GM18507 (cell line): ENCODE data around the gene PXMP4.

Source experiments
- DNase-seq: peaks from one replicate; pipeline ENCODE4 v3.0.0; 2011; ENCODE audit warnings: low read depth; ENCODE audit not compliant: insufficient read length; ENCODE audit errors: extremely low spot score
- FAIRE-seq: peaks from 2 replicates; lab custom pipeline; 2011; peaks lifted over from hg19 to GRCh38; lab: Jason Lieb, UNC

The PXMP4 gene

DNA sequence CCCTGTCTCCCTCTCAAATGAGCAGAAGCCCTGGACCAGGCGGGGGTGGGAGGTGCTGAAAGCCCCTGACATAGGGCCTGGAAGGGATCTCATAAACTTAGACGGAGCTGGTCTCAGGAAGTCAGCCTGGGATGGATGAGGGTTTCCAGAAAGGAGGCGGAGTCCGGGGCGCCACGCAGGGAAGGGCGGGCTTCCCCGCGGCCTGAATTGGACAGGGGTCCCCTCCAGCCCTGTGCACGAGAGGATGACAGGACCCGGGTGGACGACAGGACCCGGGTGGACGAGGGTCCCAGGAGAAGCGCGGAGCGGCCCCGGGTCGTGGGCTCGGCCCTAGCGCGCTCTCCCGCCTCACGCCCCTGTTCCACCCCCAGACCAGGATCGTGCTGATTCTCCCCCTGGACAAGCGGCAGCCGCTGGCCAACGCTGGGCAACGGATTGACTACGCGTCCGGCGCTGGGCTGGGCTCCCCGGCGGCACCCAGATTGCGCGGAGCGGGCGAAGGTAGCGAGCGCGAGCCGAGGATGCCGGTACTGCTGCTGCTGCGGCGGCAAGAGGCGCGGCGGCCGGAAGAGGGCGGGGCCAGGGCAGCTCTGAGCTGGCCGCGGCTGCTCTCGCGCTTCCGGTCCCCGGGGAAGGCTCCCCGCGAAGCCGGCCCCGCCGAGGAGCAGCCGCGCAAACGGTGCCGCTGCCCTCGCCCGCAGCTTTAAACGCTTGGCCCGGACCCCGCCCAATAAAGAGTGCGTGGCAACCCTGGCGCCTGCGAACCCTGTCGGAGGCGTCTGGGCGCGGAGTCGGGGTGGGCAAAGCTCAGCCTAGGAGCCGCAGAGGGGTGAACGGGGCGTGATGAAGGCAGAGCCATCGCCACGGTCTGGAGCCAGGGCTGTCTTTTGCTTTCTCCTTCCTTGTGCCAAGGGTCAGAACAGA is 56.7 kb downstream of the PXMP4 start:
- no peak for DNase-seq
- peak; percentile 76 for FAIRE-seq

DNA sequence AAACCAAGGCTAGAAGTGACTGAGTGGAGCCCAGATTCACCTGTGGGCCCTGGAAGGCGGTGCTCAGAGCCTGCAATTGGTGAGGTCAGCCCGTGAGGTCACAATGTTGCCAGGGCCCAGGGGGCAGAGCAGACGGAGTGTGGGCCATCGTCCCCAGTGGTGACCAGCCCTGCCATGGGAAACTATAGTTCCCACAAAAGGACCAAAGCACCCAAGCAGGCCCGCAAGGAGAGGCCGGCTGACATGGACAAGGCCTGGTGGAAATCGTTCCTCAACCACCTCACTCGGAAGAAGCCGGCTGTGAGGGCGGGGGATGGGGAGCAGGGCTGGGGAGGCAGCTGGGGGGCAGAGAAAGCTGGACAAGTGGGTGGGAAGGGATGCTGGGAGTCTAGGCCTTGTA is 57.9 kb downstream of the PXMP4 start, which contains the start of gene C20orf144:
TSS of gene C20orf144 (plus strand) at position 156 of the 400 bp plus-strand sequence. CDS start at position 175, 19 bp downstream.
- FAIRE-seq (no peak), DNase-seq (no peak)

DNA sequence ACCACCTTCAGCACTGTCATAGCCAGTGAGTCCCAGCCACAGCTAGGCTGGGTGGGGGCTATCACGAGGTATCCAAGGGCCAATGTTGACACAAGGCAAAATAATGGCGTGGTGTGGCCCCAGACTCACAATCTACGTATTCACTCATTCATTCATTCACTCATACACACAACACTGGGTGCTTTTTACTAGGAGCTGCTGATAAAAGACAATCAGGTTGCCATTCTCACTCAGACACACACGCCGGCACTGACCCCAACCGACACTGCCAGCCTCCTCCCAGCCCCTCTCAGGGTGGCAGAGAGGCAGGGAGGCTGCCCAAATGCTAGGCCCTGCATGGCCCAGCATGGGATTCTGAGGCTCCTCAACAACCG is 59.4 kb downstream of the PXMP4 start:
- DNase-seq (no peak), FAIRE-seq (no peak)

DNA sequence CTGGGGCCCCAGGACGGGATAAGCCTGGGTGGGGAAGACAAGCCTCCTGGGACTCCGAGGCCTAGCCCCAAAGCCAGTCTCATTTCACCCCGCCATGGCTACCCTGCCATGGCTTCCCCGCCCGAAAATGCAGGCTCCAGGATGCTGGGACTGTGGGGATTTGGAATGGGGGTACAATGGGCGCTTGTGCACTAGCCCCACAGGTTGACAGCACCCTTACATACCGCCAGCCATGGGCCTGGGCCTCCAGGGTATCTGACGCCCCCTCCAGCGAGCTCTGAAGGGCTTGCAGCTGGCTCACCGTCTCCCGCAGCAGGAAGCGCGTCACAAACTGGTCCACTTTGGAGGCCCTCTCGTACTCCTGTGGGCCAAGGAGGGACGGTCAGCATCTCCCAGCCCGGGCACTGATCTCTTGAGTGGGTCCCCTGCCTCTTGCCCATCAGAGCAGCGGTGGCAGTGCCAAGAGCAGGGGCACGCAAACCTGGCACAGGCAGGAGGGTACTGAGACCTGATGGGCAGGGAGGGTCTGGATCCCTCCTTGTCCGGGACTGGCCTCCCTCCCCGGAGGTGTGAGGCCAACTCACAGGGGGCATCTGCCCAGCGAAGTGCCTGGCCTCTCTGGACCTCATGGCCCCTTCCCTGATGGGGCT is 60.0 kb downstream of the PXMP4 start:
- FAIRE-seq (no peak), DNase-seq (no peak)

DNA sequence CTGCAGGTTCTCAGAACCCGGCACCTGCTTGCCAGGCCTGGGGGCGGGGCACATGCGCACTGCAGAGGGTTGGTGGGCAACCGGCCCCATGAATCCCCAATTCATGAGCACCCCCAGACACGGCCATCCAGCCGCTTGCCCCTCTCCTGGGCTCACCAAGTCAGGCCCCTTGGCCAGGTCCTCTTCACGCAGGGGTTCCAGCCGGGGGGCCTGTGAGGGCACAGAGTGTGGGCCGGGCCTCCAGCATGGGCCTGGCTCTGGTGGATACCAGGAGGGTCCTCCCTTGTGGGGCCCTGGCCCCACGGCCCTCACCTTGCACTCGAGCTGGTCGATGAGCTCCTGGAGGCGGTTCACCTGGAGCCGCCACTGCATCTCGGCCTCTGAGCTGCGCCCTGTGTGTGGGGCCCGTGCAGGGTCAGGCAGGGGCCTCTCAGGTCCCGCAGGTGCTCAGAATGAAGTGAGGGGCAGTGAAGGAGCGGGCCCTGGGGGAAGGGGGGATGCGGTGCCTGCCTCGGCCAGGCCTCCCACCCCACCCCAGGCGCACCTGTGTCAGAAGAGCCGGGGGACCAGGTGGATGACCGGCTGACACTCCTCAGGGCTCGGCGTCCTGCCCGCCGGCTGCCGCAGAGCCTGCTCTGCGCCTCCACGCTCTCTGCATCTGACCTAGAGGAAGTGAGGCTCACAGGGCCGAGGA is 60.6 kb downstream of the PXMP4 start:
- DNase-seq (no peak), FAIRE-seq (no peak)

DNA sequence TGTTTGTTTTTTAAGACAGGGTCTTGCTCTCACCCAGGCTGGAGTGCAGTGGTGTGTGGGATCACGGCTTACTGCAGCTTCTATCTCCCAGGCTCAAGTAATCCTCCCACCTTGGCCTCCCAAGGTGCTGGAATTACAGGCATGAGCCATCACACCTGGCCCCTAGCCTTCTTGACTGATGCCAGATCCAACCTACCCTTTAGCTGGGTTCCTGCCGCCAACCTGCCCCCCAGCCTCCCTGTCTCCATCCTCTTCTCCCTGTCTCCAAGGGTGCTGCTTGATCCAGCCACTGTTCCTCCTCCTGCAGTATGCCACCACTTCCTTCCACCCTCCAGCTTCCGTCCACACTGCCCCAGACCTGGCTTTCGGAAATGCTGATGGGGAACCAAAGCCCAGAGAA is 61.2 kb downstream of the PXMP4 start:
- no peak for DNase-seq
- FAIRE-seq, result no peak

DNA sequence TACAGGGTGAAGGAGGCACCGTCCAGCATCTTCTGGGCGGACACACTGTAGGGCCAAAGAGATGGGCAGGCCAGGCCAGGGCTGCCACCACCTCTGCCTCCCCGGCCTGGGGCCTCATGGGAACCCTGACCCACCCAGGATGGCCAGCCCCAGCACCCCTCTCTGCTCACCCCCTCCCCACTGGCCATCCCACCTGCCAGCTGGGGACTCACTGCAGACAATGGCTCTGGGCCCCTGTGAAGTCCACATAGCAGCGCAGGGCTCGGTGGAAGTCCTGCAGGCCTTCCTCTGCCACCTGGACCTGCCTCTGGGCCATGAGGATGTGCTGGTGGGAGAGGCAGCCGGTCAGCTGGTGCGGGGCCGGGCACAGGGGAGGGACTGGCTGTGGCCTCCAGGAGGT is 61.6 kb downstream of the PXMP4 start:
- FAIRE-seq, result no peak

DNA sequence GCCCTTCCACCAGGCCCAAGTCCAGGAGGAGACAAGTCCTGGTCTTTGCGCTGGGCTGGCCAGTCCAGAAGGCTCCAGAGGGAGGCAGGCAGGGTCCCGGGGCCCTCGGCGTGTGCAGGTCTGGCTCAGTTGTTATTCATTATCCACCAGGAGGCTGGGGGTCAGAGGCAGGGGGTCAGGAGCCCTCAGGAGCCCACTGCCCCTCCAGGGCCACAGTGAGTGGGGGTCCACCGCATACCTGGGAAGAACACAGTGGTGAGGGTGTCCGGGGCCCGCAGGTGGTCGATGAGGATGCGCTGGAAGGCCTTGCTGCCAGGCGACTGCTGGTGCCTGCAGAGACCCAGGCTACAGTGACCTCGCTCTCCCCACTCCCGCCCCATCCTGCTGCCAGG is 62.4 kb downstream of the PXMP4 start:
- DNase-seq, result no peak
- FAIRE-seq, result no peak

More for the DNA sequence above, 61.6 kb downstream of the PXMP4 start:
- DNase-seq, result no peak

DNA sequence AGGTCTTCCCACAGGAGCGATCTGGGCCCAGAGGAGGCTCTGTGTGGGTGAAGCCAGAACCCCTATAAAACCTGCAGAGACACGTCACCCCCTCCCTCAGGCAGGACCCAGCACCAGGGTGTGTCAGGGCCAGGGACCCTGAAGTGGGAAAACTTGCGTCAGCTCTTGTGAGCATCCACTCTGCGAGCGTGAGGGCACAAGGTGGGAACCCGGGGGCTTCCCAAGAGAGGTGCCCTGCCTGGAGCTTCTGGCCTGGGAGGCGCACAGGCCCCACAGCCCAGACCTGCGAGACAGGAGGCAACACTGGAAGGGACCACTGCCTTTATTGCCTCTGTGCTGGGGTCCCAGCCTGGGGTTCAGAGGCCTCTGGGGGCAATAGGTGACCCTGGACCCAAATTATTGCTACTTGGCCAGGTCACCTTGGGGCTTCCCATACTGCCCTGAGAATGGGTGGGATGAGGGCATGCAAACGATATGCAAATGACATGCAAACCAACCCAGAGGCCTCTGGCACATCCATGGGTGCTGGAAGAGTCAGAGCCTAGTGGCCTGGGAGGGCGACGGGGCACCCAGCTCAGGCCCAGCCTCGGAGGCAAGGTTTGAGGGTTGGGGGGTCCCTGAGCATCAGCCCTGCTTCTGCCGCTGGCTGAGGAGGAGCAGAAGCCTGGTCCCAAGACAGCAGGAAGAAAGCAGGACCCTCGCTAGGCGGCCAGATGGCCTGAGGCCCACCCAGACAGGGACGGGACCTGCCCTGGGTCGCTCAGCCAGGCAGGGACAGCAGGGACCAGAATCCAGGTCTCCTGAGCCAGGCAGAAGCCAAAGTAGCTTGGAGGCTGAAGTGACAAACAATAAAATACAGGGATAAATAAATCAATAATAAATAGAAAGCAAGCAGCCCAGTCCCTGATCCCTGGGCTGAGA is 63.1 kb downstream of the PXMP4 start:
- no peak for DNase-seq
- no peak for FAIRE-seq

DNA sequence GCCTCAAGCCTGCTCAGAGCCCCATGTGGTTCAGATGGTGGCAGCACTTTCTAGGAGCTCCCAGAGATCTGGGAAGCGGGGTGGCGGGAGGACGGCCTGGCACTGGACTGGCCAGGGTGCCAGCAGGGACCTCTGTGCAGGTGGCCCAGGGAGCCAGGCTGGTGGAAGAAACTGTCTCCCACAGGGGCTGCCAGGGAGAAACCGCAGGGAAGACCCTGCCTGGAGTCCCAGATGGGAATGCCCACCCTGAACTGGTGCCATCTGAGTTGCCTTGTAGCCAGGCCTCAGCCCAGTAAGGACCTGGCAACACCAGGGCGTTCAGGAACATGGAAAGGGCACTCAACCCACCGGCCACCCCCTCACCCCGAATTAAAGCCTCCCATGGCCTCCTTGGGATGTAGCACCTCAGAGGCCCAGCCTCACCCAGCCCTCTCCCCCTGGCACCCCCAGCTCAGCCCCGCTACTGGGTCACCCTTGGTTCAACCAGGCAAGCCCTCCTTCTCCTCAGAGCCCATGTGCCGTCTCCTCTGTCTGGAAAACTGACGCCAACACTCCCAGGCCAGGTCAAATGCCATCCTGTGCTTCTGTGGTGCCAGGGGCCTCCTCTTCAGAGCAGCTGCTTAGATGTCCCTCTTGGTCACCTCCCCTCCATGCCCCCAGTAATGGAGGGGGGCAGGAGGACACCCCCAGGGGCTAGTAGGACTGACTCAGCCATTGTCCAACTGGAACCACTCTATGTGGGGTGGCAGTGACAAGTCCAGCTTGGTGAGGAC is 63.9 kb downstream of the PXMP4 start:
- FAIRE-seq (no peak), DNase-seq (no peak)

DNA sequence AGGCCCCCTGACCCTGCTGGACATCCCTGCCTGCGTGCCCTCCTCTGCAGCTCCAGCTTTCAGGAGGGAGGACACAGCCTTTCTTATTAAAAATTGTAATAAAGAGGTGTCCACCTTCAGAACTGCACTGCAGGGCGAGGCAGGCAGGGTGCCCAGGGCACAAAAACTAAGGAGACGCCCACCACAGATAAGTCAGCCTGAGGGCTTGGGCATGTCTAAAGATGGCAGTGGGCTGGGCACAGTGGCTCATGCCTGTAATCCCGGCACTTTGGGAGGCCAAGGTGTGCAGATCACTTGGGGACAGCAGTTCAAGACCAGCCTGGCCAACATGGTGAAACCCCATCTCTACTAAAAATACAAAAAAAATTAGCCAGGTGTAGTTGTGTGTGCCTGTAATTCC is 64.9 kb downstream of the PXMP4 start:
- FAIRE-seq, result no peak

DNA sequence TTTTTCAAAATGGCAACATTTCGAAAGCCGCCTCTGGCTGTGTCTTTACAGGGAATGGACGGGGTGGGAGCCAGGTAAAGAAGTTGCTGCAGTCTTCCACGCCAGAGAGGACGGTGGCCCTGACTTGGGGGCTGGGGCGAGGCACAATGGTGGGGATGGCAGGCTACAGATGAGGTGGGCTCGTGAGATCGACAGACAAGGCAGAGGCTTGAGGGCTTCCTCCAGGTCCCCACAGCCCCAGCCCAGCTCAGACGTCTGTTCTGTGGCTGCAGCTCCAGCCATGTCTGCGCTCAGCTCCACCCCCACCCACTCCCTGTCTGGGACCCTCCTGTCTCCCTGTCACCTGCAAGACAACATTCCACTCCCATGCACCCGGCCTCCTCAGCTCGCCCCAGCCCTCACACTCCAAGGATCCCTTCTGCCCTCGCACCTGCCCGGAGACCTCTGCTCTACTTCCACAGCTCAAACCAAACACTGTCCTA is 65.4 kb downstream of the PXMP4 start:
- DNase-seq, result no peak
- FAIRE-seq, result no peak

More for the DNA sequence above, 64.9 kb downstream of the PXMP4 start:
- DNase-seq, result no peak

DNA sequence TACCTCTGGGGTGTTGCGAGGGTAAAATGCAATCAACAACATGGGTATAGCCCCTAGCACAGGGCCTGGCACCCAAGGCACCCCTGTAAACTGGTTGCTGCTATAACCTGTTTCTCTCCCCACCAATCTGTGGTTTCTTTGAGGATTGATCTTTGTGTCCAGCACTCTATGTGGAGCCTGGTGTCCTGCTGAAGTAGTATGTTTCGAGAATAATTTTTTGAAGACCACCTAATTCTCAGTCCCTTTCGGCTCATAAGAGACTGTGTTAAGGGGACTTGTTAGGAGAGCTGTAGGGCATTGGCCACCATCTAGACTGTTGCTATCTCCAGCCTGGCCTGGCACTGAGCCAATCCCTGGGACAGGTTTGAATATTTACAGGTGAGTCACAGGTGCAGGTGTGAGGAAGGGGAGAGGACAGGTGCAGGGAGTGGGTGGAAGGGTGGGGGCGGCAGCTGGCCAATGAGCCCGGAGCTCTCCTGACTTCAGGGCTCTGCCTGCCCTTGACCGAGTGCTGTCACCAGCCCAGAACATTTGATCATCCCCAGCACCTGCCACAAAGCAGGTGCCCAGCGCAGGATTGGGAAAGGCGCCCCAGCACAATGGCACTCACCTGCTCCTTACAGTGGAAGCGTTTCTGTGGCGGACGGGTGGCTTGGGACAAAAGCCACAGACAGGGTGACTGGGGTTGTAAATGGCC is 66.1 kb downstream of the PXMP4 start:
- no peak for DNase-seq

DNA sequence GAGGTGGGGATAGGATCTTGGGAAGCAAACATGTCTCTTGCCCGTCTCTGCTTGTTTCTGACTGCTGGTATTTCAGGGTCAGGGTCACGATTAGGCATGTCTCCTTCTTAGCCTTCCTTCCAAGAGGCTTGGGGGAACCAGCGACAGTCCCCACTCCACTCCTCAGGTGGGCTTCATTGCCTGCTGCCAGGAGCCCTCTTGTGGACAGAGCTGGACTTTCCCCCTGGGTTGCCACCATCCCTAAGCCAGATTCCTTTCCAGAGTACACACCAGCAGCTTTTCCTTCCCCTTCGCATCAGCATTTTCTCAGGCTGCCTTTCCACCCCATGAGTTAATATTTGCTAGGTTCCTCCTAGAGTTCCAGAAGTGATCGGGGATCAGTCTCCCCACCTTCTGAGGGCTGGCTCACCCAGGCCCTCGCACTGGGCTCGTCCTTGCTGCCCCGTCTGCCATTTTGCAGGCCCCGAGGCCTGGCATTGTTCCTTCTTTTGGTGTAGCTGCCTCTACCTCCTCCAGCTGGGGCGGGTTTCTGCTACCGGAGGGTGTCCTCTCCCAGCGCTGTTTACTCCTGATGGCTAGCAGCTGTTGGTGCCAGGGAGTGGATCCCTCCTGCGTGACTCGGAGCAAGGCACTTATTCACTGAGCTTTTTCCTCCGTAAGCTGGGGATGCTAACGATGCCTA is 66.8 kb downstream of the PXMP4 start:
- FAIRE-seq (peak; percentile 21), DNase-seq (no peak)

More for the DNA sequence above, 66.1 kb downstream of the PXMP4 start:
- FAIRE-seq, result no peak
